HEK293 (cell line): ENCODE data around the gene KATNBL1.

Experiments
- FEZF1 ChIP-seq: fragments of 450-650 bp; formaldehyde crosslinking; IDR thresholded peaks from 2 replicates; pipeline ENCODE4 v1.5.1; 2016; ENCODE audit warnings: missing biosample characterization, missing genetic modification characterization
- KLF1 ChIP-seq: fragments of 450-650 bp; formaldehyde crosslinking; IDR thresholded peaks from 2 replicates; pipeline ENCODE4 v1.5.1; 2016; ENCODE audit warnings: missing biosample characterization, missing genetic modification characterization
- KLF7 ChIP-seq: fragments of 450-650 bp; formaldehyde crosslinking; IDR thresholded peaks from 2 replicates; pipeline ENCODE4 v1.5.1; 2016; ENCODE audit warnings: missing biosample characterization, missing genetic modification characterization, borderline replicate concordance
- KLF8 ChIP-seq: fragments of 450-650 bp; formaldehyde crosslinking; IDR thresholded peaks from 2 replicates; pipeline ENCODE4 v1.5.1; 2016; ENCODE audit warnings: missing biosample characterization, missing genetic modification characterization
- KLF9 ChIP-seq: fragments of 450-650 bp; formaldehyde crosslinking; IDR thresholded peaks from 2 replicates; pipeline ENCODE4 v1.5.1; 2016; ENCODE audit warnings: missing biosample characterization, missing genetic modification characterization, low read depth
- PBX3 ChIP-seq: sonication (generic); formaldehyde crosslinking; IDR thresholded peaks from 2 replicates; pipeline ENCODE4 v1.8.1; 2022; ENCODE audit warnings: mild to moderate bottlenecking, moderate library complexity, missing genetic modification reagents
- PRDM10 ChIP-seq: fragments of 450-650 bp; formaldehyde crosslinking; IDR thresholded peaks from 2 replicates; pipeline ENCODE4 v1.5.1; 2016; ENCODE audit warnings: missing biosample characterization, missing genetic modification characterization
- SETDB1 ChIP-seq: IDR thresholded peaks from one replicate; pipeline ENCODE4 v1.6.1; 2017; ENCODE audit warnings: mild to moderate bottlenecking, low read length, moderate library complexity, mixed read lengths; ENCODE audit not compliant: insufficient read length
- ZBTB1 ChIP-seq: fragments of 450-650 bp; formaldehyde crosslinking; IDR thresholded peaks from 2 replicates; pipeline ENCODE4 v1.5.1; 2016; ENCODE audit warnings: missing biosample characterization, missing genetic modification characterization
- ZFP37 ChIP-seq: fragments of 450-650 bp; formaldehyde crosslinking; IDR thresholded peaks from 2 replicates; pipeline ENCODE4 v1.5.1; 2016; ENCODE audit warnings: missing biosample characterization, missing genetic modification characterization
- ZNF138 ChIP-seq: fragments of 450-650 bp; formaldehyde crosslinking; IDR thresholded peaks from 2 replicates; pipeline ENCODE4 v1.5.1; 2016; ENCODE audit warnings: missing biosample characterization, missing genetic modification characterization, borderline replicate concordance
- ZNF169 ChIP-seq: fragments of 450-650 bp; formaldehyde crosslinking; IDR thresholded peaks from 2 replicates; pipeline ENCODE4 v1.5.1; 2016; ENCODE audit warnings: missing biosample characterization, missing genetic modification characterization
- ZNF202 ChIP-seq: fragments of 450-650 bp; formaldehyde crosslinking; IDR thresholded peaks from 2 replicates; pipeline ENCODE4 v1.5.1; 2016; ENCODE audit warnings: missing biosample characterization, missing genetic modification characterization, borderline replicate concordance
- ZNF221 ChIP-seq: fragments of 450-650 bp; formaldehyde crosslinking; IDR thresholded peaks from 2 replicates; pipeline ENCODE4 v1.5.1; 2017; ENCODE audit warnings: missing biosample characterization, missing genetic modification characterization, borderline replicate concordance
- ZNF239 ChIP-seq: fragments of 450-650 bp; formaldehyde crosslinking; IDR thresholded peaks from 2 replicates; pipeline ENCODE4 v1.5.1; 2016; ENCODE audit warnings: missing biosample characterization, missing genetic modification characterization
- ZNF24 ChIP-seq: fragments of 450-650 bp; formaldehyde crosslinking; IDR thresholded peaks from 2 replicates; pipeline ENCODE4 v1.5.1; 2016; ENCODE audit warnings: missing biosample characterization, missing genetic modification characterization
- ZNF302 ChIP-seq: fragments of 450-650 bp; formaldehyde crosslinking; IDR thresholded peaks from 2 replicates; pipeline ENCODE4 v1.5.1; 2016; ENCODE audit warnings: missing biosample characterization, missing genetic modification characterization, low read depth
- ZNF335 ChIP-seq: fragments of 450-650 bp; formaldehyde crosslinking; conservative IDR thresholded peaks from 2 replicates; pipeline ENCODE4 v1.5.1; 2016; ENCODE audit warnings: missing biosample characterization, missing genetic modification characterization
- ZNF521 ChIP-seq: fragments of 450-650 bp; formaldehyde crosslinking; IDR thresholded peaks from 2 replicates; pipeline ENCODE4 v1.5.1; 2017; ENCODE audit warnings: missing biosample characterization, mild to moderate bottlenecking, missing genetic modification characterization
- ZNF548 ChIP-seq: fragments of 450-650 bp; formaldehyde crosslinking; IDR thresholded peaks from 2 replicates; pipeline ENCODE4 v1.5.1; 2016; ENCODE audit warnings: missing biosample characterization, missing genetic modification characterization
- ZNF629 ChIP-seq: fragments of 450-650 bp; formaldehyde crosslinking; IDR thresholded peaks from 2 replicates; pipeline ENCODE4 v1.5.1; 2017; ENCODE audit warnings: missing biosample characterization, missing genetic modification characterization
- ZNF664 ChIP-seq: fragments of 450-650 bp; formaldehyde crosslinking; IDR thresholded peaks from 2 replicates; pipeline ENCODE4 v1.5.1; 2016; ENCODE audit warnings: missing biosample characterization, missing genetic modification characterization
- ZNF677 ChIP-seq: fragments of 450-650 bp; IDR thresholded peaks from 2 replicates; pipeline ENCODE4 v1.5.0; 2018; ENCODE audit warnings: missing biosample characterization, mild to moderate bottlenecking, missing genetic modification characterization, moderate library complexity
- ZNF701 ChIP-seq: fragments of 450-650 bp; formaldehyde crosslinking; IDR thresholded peaks from 2 replicates; pipeline ENCODE4 v1.5.1; 2016; ENCODE audit warnings: missing biosample characterization, missing genetic modification characterization
- ZNF76 ChIP-seq: fragments of 450-650 bp; formaldehyde crosslinking; IDR thresholded peaks from 2 replicates; pipeline ENCODE4; 2016; ENCODE audit warnings: low read depth, missing biosample characterization, missing genetic modification characterization, borderline replicate concordance
- ZNF777 ChIP-seq: fragments of 450-650 bp; formaldehyde crosslinking; IDR thresholded peaks from 2 replicates; pipeline ENCODE4 v1.5.1; 2017; ENCODE audit warnings: missing biosample characterization, missing genetic modification characterization, borderline replicate concordance
- ZSCAN30 ChIP-seq: fragments of 450-650 bp; IDR thresholded peaks from 2 replicates; pipeline ENCODE4 v1.5.1; 2018; ENCODE audit warnings: missing biosample characterization, mild to moderate bottlenecking, missing genetic modification characterization, moderate library complexity
- TF ChIP-seq, protein P1 (sequence below): fragments of 450-650 bp; formaldehyde crosslinking; IDR thresholded peaks from 2 replicates; pipeline ENCODE4 v1.5.1; 2016; ENCODE audit warnings: missing biosample characterization, missing genetic modification characterization
- TF ChIP-seq, protein P2 (sequence below): fragments of 450-650 bp; formaldehyde crosslinking; IDR thresholded peaks from 2 replicates; pipeline ENCODE4 v1.5.1; 2017; ENCODE audit warnings: missing biosample characterization, missing genetic modification characterization
- TF ChIP-seq, protein P3 (sequence below): fragments of 450-650 bp; formaldehyde crosslinking; IDR thresholded peaks from 2 replicates; pipeline ENCODE4 v1.5.1; 2016; ENCODE audit warnings: missing biosample characterization, missing genetic modification characterization

The KATNBL1 gene

GRCh38 chr15:34209421-34210282 lies at the start of gene KATNBL1 (continued):
- TF ChIP-seq ZNF521 (tag by site-specific recombination) (no peak), ZNF302 (tag by site-specific recombination) (no peak), ZNF202 (no peak), KLF9 (tag by site-specific recombination) (peak; percentile 69; the same call in 1 of the 2 replicates), ZNF677 (tag by site-specific recombination) (no peak), ZNF629 (tag by site-specific recombination) (peak; percentile 19; the same call in 1 of the 2 replicates), ZNF76 (tag by site-specific recombination) (peak; percentile 86), ZNF24 (tag by site-specific recombination) (no peak), ZNF335 (tag by site-specific recombination) (peak; percentile 67), ZNF701 (tag by site-specific recombination) (no peak), FEZF1 (tag by site-specific recombination) (no peak), ZNF169 (tag by site-specific recombination) (no peak), ZBTB1 (tag by site-specific recombination) (no peak), KLF8 (tag by site-specific recombination) (peak; percentile 87), ZNF777 (tag by site-specific recombination) (no peak), ZNF239 (tag by site-specific recombination) (no peak), ZFP37 (no peak), ZNF664 (tag by site-specific recombination) (no peak), ZNF221 (tag by site-specific recombination) (no peak), KLF7 (tag by site-specific recombination) (peak; percentile 46; the same call in 1 of the 2 replicates), PRDM10 (tag by site-specific recombination) (no peak), ZSCAN30 (0 out of 2 replicates have a peak, but pooled peaks have one; percentile 27), KLF1 (peak; percentile 62), SETDB1 (no peak), ZNF548 (tag by site-specific recombination) (no peak), PBX3 (CRISPR knock-in tag) (no peak), ZNF138 (tag by site-specific recombination) (no peak)
- TF ChIP-seq, protein P1, sequence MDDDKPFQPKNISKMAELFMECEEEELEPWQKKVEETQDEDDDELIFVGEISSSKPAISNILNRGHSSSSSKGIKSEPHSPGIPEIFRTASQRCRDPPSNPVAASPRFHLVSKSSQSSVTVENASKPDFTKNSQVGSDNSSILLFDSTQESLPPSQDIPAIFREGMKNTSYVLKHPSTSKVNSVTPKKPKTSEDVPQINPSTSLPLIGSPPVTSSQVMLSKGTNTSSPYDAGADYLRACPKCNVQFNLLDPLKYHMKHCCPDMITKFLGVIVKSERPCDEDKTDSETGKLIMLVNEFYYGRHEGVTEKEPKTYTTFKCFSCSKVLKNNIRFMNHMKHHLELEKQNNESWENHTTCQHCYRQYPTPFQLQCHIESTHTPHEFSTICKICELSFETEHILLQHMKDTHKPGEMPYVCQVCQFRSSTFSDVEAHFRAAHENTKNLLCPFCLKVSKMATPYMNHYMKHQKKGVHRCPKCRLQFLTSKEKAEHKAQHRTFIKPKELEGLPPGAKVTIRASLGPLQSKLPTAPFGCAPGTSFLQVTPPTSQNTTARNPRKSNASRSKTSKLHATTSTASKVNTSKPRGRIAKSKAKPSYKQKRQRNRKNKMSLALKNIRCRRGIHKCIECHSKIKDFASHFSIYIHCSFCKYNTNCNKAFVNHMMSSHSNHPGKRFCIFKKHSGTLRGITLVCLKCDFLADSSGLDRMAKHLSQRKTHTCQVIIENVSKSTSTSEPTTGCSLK (tag by site-specific recombination) = no peak
- TF ChIP-seq, protein P2, sequence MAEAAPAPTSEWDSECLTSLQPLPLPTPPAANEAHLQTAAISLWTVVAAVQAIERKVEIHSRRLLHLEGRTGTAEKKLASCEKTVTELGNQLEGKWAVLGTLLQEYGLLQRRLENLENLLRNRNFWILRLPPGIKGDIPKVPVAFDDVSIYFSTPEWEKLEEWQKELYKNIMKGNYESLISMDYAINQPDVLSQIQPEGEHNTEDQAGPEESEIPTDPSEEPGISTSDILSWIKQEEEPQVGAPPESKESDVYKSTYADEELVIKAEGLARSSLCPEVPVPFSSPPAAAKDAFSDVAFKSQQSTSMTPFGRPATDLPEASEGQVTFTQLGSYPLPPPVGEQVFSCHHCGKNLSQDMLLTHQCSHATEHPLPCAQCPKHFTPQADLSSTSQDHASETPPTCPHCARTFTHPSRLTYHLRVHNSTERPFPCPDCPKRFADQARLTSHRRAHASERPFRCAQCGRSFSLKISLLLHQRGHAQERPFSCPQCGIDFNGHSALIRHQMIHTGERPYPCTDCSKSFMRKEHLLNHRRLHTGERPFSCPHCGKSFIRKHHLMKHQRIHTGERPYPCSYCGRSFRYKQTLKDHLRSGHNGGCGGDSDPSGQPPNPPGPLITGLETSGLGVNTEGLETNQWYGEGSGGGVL (tag by site-specific recombination) = no peak
- TF ChIP-seq, protein P3, sequence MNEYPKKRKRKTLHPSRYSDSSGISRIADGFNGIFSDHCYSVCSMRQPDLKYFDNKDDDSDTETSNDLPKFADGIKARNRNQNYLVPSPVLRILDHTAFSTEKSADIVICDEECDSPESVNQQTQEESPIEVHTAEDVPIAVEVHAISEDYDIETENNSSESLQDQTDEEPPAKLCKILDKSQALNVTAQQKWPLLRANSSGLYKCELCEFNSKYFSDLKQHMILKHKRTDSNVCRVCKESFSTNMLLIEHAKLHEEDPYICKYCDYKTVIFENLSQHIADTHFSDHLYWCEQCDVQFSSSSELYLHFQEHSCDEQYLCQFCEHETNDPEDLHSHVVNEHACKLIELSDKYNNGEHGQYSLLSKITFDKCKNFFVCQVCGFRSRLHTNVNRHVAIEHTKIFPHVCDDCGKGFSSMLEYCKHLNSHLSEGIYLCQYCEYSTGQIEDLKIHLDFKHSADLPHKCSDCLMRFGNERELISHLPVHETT = no peak
